OCI-LY3 (cell line): ENCODE data around the gene FAM114A2.

Experiments
- EZH2phosphoT487 ChIP-seq: fragments of 200-600 bp; shearing (Covaris generic); IDR thresholded peaks from 2 replicates; pipeline ENCODE4 v1.6.1; 2018; ENCODE audit warnings: antibody characterized with exemption, mixed run types, low read depth
- TF ChIP-seq, protein P1 (sequence below): fragments of 200-600, 300-600 bp; sonication (generic); IDR thresholded peaks from 2 replicates; pipeline ENCODE4 v1.5.1; 2014; ENCODE audit warnings: antibody characterized with exemption, low read length, low read depth

DNA sequence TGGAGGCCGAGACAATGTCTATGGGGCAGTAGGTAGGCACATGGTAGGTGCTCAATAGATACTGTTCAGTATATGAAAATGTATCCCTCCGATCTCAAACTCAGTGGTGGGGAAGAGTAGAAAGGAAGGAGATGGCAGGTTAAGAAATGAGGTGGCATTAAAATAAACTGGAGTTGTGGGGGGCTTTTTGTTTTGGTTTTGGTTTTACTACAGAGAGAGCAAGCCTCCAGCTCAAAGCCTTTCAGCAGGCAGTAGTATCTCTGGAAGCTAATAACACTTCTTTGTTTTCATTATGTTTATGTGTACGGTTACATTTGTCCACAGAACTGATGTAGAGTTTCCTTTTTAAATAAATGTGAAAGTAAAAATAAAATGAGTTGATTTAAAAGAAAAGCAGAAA is 8.6 kb upstream of the FAM114A2 start:
- TF ChIP-seq, protein P1, sequence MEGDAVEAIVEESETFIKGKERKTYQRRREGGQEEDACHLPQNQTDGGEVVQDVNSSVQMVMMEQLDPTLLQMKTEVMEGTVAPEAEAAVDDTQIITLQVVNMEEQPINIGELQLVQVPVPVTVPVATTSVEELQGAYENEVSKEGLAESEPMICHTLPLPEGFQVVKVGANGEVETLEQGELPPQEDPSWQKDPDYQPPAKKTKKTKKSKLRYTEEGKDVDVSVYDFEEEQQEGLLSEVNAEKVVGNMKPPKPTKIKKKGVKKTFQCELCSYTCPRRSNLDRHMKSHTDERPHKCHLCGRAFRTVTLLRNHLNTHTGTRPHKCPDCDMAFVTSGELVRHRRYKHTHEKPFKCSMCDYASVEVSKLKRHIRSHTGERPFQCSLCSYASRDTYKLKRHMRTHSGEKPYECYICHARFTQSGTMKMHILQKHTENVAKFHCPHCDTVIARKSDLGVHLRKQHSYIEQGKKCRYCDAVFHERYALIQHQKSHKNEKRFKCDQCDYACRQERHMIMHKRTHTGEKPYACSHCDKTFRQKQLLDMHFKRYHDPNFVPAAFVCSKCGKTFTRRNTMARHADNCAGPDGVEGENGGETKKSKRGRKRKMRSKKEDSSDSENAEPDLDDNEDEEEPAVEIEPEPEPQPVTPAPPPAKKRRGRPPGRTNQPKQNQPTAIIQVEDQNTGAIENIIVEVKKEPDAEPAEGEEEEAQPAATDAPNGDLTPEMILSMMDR, result no peak
- no peak for TF ChIP-seq EZH2phosphoT487
